Tibial artery (tissue), 4 donors: ENCODE data around the gene GABBR2.

Source experiments
- DNase-seq, 2 donors: peaks; one replicate each; pipeline ENCODE4 v3.0.0-alpha.2; 2019
- H3K27ac ChIP-seq, 2 donors: fragments of 200-600 bp; sonication (generic) in 1 of 2; 1 replicate in 1 of 2; 2 replicates in 1 of 2; pipeline ENCODE4 v1.5.1; 2018 to 2019; ENCODE audit warnings: mild to moderate bottlenecking in 1 of 2
- H3K27me3 ChIP-seq, 2 donors: fragments of 200-600 bp; sonication (generic) in 1 of 2; one replicate each; pipeline versions ENCODE4 v1.5.1 to v1.6.0; 2016 to 2019
- H3K36me3 ChIP-seq, 3 donors: fragments of 200-600 bp; sonication (generic) in 2 of 3; one replicate each; pipeline ENCODE4 v1.5.1; 2016 to 2019; ENCODE audit warnings: mild to moderate bottlenecking in 2 of 3
- H3K4me1 ChIP-seq, 4 donors: fragments of 200-600 bp; sonication (generic) in 2 of 4; 1 replicate in 3 of 4; 2 replicates in 1 of 4; pipeline ENCODE4 v1.5.1; 2016 to 2019
- H3K4me3 ChIP-seq, 2 donors: fragments of 200-600 bp; sonication (generic) in 1 of 2; 1 replicate in 1 of 2; 2 replicates in 1 of 2; pipeline ENCODE4 v1.5.1; 2018 to 2019; ENCODE audit warnings: mild to moderate bottlenecking in 2 of 2
- H3K9me3 ChIP-seq, 3 donors: fragments of 200-600 bp; sonication (generic) in 1 of 3; one replicate each; pipeline ENCODE4 v1.5.1; 2016 to 2019
- CTCF ChIP-seq, 2 experiments: fragments of 200-600 bp in 1 of 2; fragments of 450-650 bp in 1 of 2; IDR thresholded peaks; one replicate each; pipeline ENCODE4 v1.5.1; 2017 to 2019; ENCODE audit warnings: antibody characterized with exemption in 2 of 2, mild to moderate bottlenecking in 1 of 2, moderate library complexity in 1 of 2
- intact Hi-C: fragments of 100-400 bp; cut with DNase I; formaldehyde crosslinking; loops from one replicate; pipeline ENCODE4 v1.15.0; 2023; ENCODE audit warnings: low total_unique reads

Gene GABBR2

GRCh38 chr9:98330831-98331230, 377.9 kb downstream of the GABBR2 start:
- no peak for DNase-seq
- no peak overlapping the region for H3K27ac ChIP-seq

GRCh38 chr9:98329904-98330303, 378.8 kb downstream of the GABBR2 start:
- no peak overlapping the region for H3K4me3 ChIP-seq
- peaks cover 0 to 3% of the 10 kb centered on the region in 2 donors for H3K27me3 ChIP-seq
- intact Hi-C loops = no loop called here
- H3K27ac ChIP-seq = no peak overlapping the region
- peaks cover 0 to 5% (median 0%) of the 10 kb centered on the region in 4 donors for H3K4me1 ChIP-seq
- TF ChIP-seq CTCF (IDR thresholded peaks at IDR 0.05) = no peak
- no peaks in the 10 kb centered on the region for H3K9me3 ChIP-seq
- no peaks in the 10 kb centered on the region for H3K36me3 ChIP-seq
- DNase-seq = no peak

More at GRCh38 chr9:98330831-98331230, 377.9 kb downstream of the GABBR2 start:
- H3K9me3 ChIP-seq = no peaks in the 10 kb centered on the region
- no peaks in the 10 kb centered on the region for H3K36me3 ChIP-seq
- H3K27me3 ChIP-seq = peaks cover 0 to 3% of the 10 kb centered on the region in 2 donors
- H3K4me1 ChIP-seq = peaks cover 0 to 5% (median 0%) of the 10 kb centered on the region in 4 donors
- TF ChIP-seq CTCF (IDR thresholded peaks at IDR 0.05) = no peak
- intact Hi-C loops = no loop called here
- no peak overlapping the region for H3K4me3 ChIP-seq

GRCh38 chr9:98329281-98329680, 379.5 kb downstream of the GABBR2 start:
- DNase-seq = no peak
- Histone ChIP-seq H3K36me3 (no peaks in the 10 kb centered on the region), H3K4me1 (peaks cover 0 to 5% (median 0%) of the 10 kb centered on the region in 4 donors), H3K27ac (no peak overlapping the region), H3K27me3 (peaks cover 0 to 3% of the 10 kb centered on the region in 2 donors), H3K9me3 (no peaks in the 10 kb centered on the region), H3K4me3 (no peak overlapping the region)
- intact Hi-C loops = no loop called here
- no peak for TF ChIP-seq CTCF (IDR thresholded peaks at IDR 0.05)

GRCh38 chr9:98328770-98329169, 380.0 kb downstream of the GABBR2 start:
- no peak for TF ChIP-seq CTCF (IDR thresholded peaks at IDR 0.05)
- Histone ChIP-seq H3K27ac (no peak overlapping the region), H3K4me3 (no peak overlapping the region), H3K27me3 (peaks cover 0 to 3% of the 10 kb centered on the region in 2 donors), H3K36me3 (no peaks in the 10 kb centered on the region), H3K4me1 (peaks cover 0 to under 1% (median 0%) of the 10 kb centered on the region in 4 donors), H3K9me3 (no peaks in the 10 kb centered on the region)
- intact Hi-C loops = no loop called here
- no peak for DNase-seq

- Histone ChIP-seq H3K4me1 (no peaks in the 10 kb centered on the region), H3K36me3 (no peaks in the 10 kb centered on the region), H3K27ac (no peak overlapping the region), H3K9me3 (no peaks in the 10 kb centered on the region), H3K27me3 (peaks cover 0 to 3% of the 10 kb centered on the region in 2 donors), H3K4me3 (no peak overlapping the region)
- DNase-seq = no peak
- no peak for TF ChIP-seq CTCF (IDR thresholded peaks at IDR 0.05)
- intact Hi-C loops = no loop called here
These were observed 380.6 kb downstream of the GABBR2 start for GRCh38 chr9:98328141-98328540.

- Histone ChIP-seq H3K27me3 (peaks cover 0 to 3% of the 10 kb centered on the region in 2 donors), H3K4me1 (no peaks in the 10 kb centered on the region), H3K9me3 (no peaks in the 10 kb centered on the region), H3K4me3 (no peak overlapping the region), H3K36me3 (no peaks in the 10 kb centered on the region), H3K27ac (no peak overlapping the region)
- TF ChIP-seq CTCF (IDR thresholded peaks at IDR 0.05) = no peak
- DNase-seq = no peak
- intact Hi-C loops = no loop called here
These were observed 381.5 kb downstream of the GABBR2 start for GRCh38 chr9:98327249-98327561.
